NCI-H187 treated with DMSO at 0.1 percent for 48 hours (cell line): ENCODE results near the gene APMAP.

Experiments
- DNase-seq: peaks from one replicate; lab custom pipeline; 2025; lab: John Stamatoyannopoulos, UW

The APMAP gene, protein sequence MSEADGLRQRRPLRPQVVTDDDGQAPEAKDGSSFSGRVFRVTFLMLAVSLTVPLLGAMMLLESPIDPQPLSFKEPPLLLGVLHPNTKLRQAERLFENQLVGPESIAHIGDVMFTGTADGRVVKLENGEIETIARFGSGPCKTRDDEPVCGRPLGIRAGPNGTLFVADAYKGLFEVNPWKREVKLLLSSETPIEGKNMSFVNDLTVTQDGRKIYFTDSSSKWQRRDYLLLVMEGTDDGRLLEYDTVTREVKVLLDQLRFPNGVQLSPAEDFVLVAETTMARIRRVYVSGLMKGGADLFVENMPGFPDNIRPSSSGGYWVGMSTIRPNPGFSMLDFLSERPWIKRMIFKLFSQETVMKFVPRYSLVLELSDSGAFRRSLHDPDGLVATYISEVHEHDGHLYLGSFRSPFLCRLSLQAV

DNA sequence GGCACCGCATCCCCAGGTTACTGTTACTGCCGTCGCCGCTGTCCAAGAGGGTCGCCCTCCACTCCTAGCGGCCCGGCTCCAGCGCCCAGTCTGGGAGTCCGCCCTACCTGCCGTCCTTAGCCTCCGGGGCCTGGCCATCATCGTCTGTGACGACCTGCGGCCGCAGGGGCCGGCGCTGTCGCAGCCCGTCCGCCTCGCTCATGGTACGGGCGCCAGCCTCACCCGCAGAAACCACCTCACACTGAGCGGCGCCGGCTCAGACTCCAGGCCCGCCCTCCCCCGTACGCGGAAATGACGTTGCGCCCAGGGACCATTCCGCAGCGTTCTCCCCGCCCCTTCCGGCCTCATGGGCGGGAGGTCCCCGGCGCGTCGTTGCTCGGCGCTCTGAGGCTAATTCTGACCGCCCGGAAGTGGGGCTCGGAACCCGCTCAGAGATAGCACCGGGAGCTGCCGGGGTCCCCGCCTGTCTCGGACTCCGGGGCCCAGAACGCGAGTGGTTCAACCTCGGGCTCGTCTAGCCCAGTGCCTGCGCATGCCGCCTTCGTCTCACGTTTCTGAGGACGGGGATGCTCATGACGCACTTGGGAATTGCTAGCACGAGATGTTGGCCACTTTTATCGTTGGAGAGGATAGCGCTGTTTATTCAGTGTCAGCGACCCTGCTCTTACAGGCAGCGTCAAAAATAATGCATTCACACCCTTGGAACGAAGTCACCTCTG, at the start of gene APMAP:
Gene APMAP, minus strand, starts transcription at position 265 of the 719 bp plus-strand sequence. Its CDS starts 63 bp downstream, at position 202.
- DNase-seq: no peak

DNA sequence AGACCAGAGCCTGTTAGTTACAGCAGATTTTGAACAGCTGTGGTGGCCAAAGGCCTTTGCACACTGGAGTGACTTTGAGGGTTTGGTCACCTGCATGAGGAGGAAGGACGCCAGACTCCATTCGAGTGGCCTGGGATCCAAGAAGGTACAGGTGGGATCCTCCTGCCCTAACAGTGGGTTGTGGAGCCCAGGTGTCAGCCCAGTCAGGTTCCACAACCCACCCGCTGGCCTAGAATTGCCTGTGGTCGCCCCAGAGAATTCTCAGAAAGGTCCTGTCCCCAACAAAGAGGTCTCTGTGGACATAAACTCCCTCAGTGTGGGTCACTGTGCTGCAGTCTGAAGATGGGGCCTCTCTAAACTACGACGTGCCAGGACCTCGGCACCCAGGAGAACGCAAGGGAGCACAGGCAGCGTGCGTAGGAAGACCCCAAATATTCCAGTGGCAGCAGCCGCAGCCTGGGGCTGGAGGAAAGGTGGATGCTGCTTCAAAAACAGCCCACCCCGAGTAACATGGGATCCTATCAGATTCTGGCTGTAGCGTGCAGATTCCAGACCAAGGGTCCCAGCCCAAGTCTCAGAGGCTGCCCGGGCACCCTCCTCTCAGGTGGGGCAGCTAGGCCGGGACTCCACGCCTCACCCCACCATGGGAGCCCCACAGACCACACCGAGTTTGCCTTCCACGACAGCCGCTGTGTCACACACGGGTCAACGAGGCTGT, 49.4 kb upstream of the APMAP start:
- no peak for DNase-seq

DNA sequence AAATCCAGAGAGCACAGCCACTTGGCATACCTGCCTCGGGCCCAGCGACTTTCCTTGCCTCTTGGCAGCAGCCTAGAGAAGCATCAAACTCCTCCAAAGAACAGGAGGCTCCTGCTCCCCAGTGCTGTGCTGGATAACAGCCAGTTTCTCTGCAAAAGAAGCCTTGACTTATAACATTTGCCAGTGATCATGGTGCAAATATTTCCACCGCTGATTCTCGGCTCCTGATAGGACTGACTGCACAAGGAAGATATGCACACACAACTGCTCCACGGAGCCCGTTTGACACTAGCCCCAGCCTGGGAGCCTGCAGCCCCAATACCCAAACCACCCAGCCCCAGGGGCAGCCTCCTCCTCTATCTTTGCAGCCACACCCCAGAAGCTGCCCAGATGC, 47.9 kb upstream of the APMAP start:
- no peak for DNase-seq

DNA sequence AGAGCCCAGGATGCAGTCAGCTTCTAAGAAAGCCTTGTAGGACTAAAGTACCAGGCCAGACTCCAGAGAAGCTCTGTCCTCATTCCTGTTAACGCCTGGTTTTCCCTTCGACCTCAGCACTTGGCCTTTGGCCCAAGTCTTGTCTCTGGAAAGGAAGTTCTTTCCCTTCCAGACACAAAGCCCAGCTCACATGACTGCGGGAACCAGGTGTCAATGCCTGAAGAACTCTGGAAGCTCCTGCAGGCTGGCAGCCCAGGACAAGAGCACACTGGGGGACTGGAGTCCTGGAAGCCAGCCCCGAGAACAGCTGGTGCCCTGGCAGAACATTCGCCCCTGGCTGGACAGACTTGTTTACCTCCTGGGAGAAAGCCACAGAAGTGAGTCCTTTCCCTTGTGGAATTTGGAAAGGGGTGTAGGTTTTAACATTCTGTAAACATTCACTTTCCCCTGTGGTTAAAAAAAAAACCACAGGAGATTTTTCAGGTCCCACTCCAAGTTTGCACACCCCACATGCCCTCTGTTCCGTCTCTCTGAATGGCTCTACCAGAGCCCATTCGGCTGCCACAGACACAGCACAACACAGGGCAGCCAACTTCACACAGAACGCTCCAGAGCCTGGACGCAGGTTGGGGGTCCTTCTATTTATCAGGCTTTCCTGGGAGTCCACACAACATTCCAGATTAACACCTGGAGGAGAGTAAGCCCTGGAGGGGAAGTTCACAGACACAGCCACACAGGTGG, 47.3 kb upstream of the APMAP start:
- DNase-seq: no peak

DNA sequence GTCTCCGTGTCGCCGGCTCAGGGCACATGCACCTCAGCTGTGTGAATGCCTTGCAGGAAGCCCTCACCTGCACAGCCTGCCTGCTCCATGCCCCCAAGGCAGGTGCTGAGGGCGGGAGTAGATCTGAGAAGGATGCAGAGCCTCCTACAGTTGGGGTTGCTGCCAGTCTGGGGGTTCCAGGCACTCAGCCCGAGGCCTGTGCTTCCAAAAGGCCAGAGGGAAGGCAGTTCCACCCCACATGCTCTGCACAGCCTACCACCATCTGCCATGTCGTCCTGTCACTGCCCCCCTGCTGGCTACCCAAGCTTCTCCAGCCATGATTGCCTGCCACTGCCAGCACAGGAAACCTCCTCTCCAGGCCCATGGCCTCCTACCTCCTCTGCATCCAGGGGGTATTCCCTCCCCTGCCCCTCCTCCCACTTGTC, 46.1 kb upstream of the APMAP start:
- no peak for DNase-seq

DNA sequence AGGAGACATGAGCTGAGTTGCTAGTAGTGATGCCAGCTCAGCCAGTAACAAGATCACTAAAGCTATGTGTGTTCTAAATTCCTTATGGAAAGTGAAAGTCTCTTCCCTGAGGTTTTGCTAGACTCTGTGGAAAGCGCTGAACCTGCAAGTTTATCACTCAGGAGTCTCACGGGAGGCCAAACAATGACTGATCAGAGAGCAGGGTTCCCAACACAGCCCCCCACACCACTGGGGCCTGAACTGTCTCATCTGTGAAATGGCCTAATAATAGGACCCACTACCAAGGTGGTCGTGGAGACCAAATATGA, 45.5 kb upstream of the APMAP start:
- DNase-seq: no peak

DNA sequence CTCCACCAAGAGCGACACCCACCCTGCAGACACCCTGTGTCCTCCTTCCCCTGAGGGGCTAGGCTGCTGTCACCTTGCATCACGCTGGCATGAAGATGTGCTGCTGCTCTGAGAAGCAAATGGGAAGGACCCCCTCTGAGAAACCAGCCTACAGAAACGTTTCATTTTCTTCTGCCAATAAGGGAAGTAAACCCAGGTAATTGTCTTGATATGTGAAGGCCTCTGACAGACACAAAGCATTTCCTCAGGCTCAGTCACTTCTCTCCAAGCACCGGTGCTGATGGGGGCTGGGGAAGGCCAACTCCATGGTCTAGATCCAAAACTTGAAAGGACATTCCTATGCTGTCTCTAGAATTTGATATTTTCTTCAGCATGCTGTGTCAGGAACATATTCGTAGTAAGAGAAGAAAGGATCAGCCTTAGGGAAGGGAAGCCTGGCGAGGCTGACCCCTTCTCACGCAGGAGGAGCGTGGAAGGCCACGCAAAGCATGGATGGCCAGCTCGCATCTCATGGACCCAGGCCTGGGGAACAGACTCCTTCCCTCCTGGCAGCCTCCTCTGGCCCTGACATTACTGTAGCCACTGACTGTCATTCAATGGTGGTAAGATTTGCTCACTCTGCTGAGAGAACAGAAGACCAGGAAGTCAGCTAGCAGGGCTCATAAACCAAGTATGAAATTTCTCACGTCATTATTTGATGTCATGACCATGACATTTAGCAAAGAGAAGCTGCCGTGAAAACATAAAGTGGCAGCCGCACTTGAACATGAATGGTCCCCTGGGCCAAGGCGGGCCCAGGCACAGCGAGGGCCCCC, 44.9 kb upstream of the APMAP start:
- no peak for DNase-seq

DNA sequence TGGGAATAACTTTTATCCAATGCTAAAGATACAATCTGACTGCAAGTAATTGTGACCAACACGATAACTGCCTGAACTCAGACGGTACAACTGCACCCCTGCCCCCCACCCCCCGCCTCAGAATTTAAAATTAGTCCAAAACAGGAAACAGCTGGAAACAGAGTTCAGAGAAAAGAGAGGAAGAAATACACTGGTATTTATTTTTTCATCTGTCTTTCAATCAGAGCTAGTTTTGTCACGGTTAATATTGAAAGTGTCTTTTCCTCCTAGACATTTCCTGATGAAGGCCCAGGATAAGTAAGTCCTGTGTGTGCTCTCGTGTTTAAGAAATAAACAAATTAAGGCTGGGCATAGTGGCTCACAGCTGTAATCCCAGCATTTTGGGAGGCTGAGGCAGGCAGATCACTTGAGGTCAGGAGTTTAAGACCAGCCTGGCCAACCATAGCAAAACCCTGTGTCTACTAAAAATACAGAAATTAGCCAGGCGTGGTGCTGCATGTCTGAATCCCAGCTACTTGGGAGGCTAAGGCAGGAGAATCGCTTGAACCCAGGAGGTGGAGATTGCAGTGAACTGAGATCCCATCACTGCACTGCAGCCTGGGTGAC, 43.9 kb upstream of the APMAP start:
- DNase-seq: no peak

DNA sequence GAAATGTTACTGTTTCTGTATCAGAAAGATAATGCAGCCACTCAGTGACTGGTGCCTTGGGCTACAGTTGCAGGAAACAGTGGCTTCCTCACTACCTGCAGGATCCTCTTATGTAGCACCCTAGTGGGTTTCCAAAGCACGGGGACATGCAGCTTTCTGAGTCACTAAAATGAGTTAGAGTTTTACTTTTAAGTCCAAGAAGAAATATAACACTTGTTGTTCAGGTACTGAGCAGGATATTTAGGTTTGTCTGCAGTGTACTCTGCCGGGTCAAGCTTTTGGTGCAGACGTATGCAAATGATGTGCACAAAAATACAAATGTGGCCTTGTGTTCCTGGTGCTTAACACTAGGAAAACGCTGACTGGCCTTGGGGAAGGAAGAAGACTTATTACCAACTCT, 43.4 kb upstream of the APMAP start:
- no peak for DNase-seq

DNA sequence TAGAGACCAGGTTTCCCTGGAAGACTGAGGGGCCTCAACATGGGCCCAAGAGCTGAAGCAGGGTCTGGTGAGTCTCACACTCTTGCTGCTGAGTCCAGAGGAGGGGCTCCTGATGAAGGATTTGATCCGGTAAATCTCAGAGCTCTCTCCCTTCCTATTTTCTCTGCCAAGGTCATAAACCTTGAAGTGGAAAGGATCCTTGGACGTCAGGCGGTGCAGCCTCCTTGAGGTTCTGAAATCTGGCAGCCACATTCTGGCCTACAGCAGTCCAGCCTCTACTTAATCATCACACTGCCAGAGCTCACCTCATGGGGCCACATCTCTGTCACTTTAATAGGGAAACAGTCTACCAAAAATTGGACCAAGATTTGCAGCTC, 41.4 kb upstream of the APMAP start:
- no peak for DNase-seq

DNA sequence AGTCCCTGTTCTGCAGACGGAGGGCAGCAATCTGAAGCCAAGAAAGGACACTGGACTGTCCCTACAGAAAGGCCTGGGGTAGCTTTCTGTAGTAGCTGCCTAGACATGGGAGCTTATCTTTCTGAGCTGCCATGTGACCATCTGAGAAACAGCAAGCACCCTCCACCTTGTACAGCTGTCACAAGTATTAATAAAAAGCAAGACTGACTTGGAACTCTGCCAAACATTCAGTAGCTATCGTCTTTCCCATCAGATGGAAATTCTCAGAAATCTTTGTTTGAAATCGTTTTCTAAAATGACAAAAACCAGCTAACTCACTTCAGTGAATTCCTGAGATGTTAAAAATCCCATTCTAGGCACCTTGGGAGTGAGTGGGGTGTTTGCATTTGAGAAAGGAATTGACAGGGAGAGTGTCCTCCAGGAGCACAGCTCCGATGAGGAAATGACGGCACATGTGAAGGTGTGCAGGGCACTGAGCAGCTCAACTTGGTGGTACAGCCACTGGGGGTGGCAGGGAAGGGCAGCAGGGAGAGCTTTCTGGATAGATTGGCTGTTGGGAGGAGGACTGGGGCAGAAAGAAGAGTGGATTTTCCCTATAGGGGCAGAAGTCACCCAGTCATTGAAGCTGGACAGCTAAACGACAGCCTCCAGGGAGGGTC, 40.8 kb upstream of the APMAP start:
- DNase-seq: no peak

DNA sequence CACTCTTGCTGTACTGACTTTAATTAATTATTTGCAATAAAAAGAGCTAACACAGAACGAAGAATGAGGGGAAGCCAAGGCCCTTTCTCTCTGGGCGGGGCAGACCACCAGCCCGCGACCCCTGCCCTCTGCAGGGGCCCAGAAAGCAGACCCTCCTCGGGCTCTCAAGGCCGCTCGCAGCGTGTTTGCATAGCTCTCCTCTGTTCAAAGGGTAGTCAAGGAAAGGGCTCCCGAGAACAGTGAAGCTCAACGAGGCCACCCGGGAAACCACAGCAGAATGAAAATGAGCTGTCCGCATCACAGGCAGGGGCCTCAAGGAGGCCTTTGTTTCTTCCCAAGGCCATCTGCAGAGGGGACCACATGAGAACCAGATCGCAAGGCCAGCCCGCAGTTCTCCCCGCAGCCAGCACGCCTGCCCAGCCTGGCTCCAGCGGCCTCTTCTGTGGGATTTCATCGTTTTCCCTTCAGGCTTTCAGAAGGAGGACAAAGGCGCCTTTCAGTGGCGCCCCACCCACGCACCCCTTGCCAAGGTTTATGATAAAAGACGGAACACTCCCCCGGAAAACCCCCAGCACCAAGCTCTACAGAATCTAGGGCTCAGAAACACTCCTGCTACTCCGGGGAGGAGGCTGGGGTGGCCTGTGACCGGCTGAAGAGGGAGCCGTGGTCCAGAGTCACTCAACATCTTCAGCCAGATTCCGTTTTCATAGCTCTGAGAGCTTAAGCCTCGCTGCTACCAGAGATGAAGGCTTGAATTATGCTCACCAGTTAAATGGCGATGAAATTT, 40.1 kb upstream of the APMAP start:
- DNase-seq: no peak

DNA sequence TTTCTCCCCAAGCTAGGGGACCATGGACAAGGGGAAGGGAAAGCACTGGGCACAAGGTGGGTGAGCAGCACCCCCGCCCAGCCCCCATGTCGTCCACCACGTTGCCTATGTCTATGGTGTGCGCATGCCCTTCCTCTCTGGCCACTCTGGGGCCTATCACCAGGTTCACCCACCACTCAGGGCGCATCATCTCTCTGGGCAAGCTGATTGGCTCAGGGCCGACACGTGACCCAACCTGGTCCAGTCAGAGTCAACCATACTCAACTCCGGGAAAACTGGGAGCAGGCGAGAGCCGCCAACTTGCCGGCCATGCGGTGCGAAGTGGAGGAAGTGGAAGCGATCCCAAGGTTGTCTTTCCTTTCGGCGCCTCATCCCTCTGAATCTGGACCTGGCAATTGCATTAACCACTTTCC, 39.5 kb upstream of the APMAP start:
- no peak for DNase-seq

DNA sequence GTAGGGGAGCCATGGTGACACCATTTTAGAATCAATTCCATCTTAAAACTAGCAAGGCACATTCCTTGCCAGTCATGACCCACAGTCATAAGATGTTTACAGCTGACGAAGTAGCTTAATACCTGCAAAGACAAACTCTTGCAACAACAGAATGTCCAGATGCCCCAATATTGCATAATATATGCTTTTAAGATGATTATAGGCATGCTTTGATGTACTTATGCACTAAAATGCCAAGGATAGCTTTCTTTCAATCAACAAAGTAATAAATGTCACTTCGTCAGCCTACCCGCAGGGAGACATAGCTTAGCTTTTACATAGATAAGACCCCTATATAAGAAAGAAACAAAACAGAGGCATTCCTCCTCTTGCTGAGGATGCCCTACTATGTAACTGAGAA, 38.7 kb upstream of the APMAP start:
- no peak for DNase-seq

DNA sequence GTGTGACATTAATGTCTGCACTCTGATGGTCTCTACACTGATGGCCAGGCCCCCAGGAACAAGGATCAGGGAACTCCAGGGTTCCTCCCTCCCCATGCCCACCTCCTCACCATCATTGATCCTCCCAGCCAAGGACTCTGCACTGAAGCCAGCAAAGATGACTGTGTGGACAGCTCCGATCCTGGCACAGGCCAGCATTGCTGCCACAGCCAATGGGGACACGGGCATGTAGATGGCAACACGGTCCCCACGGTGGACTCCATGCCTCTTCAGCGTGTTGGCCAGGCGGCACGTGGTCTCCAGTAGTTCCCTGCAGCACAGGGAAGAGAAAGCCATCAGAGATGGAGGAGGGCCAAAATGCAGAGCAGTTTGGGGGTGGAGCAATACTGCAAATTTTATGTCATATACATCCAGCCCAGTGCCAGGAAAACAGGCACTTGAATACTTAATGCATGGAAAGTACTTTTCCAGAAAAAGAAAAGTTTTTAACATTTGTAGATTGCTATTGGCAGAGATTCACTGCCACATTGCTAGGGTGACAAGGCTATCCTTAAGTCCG, 38.2 kb upstream of the APMAP start:
- no peak for DNase-seq

DNA sequence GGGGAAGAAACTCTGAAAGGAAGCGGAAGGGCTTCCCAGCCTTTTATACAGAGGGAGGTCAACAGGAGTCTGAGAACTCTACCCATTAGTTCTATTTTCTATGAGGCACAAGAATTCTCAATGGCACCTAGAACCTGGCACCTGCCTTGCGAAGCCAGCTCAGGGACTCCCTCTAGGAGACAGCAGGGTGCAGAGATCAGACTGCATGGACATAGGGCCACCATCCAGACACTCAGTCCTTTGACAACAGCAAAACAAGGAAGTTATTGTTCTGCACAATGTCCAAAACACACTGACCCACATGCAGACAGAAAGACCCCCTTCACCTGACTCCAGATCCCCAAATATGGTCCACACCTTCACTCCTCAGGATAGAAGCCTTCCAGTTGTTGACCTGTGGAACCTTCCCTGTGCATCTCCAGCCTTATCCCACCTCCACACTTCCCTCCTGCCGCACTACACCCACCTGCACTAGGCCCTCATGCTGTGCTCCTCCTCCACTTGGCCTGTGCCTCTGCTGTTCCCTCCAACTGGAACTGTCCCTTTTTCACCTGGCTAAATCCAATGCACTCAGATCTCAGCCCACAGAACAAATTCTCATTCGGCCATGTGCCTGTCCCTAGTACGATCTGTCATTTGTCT, 37.6 kb upstream of the APMAP start:
- DNase-seq: no peak

DNA sequence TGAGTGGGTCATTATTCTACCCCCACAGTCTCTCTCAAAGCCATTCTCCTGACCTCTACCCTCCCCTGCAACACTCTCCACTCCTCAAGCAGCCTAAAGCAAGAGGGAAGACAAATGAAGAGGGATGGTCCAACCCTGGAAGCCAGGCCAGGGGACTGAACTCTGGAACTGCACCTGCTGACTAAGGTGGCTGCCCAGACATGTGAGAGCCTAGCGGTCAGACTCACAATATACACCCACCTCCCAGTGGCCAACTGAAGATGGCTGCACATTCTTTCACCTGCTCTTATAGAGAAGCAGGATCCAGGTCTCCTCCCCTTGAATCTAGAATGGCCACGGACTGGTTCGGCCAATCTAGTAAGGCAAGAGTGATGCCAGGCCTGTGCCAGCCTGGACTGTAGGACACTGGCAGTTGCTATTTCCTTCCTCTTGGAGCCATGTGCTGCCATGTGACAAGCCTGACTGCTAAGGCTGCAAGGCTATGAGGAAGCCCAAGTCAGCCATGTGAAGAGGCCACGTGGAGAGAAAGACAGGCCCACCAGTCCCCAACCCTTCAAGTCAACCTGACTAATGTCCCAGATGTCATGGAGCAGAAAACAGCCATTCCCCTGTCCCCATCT, 33.5 kb upstream of the APMAP start:
- DNase-seq: no peak

DNA sequence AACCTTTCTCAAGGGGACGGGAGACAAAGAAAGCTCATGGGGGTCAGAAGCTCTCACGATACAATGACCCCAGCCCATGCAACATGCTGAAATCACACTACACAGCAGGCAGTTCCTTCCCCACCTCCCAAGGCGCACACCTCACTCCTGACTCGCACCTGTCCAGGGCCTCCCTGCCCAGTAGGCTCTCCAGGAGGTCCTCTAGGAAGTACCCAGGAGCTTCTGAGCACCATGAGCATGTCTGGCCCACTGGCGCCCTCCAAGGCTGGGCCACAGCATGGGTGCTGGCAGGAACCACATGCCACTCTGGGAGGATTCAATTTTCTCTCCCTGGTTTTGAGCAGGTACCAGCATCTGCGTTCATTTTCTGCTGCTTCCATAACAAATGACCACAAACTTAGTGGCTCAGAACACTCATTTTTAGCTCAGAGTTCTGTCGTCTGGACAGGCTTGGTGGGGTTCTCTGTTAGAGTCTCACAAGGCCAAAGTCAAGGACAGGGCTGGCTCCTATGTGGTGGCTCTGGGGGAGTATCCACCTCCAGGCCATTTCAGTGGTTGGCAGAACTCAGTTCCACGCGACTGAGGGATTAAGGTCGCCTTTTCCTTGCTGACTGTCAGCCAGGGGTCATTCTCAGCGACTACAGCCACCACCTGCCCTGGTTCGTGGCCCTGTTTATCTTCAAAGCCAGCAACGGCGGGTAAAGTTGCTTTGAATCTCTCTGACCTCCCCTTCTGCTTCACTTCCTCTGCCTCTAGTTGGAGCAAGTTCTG, 32.7 kb upstream of the APMAP start:
- DNase-seq: no peak
